GM19452 (cell line): ENCODE data around the gene PDIA4.
"Not testable (repeated sequence)": the region's sequence is repeated elsewhere in the genome, so short reads cannot be mapped to it uniquely, and the experiment has no call there.

Experiments
- ATAC-seq: cut with Tn5 transposase; IDR thresholded peaks from one replicate; pipeline ENCODE4 v1.9.1; 2021; ENCODE audit not compliant: unreplicated experiment

The PDIA4 gene

GRCh38 chr7:149036676-149037075 is 8.4 kb upstream of the PDIA4 start:
- ATAC-seq, result no peak

- no peak for ATAC-seq
Observed at GRCh38 chr7:149031353-149031910, 3.1 kb upstream of the PDIA4 start.

- not testable (repeated sequence) for ATAC-seq
Observed at GRCh38 chr7:149030439-149030838, 2.1 kb upstream of the PDIA4 start.

GRCh38 chr7:149027611-149028345 is 527 bp downstream of the PDIA4 start:
- no peak for ATAC-seq

- ATAC-seq, result no peak
Observed at GRCh38 chr7:149027055-149027454, 1.2 kb downstream of the PDIA4 start.

GRCh38 chr7:149023662-149024061 is 4.6 kb downstream of the PDIA4 start:
- no peak for ATAC-seq

GRCh38 chr7:149022756-149023360 is 5.4 kb downstream of the PDIA4 start:
- ATAC-seq, result no peak

GRCh38 chr7:149021725-149022062 is 6.6 kb downstream of the PDIA4 start:
- ATAC-seq, result no peak

GRCh38 chr7:149020483-149020882 is 7.8 kb downstream of the PDIA4 start:
- ATAC-seq, result no peak

GRCh38 chr7:149016876-149017275 is 11.4 kb downstream of the PDIA4 start:
- ATAC-seq, result no peak

GRCh38 chr7:149014309-149014708 is 14.0 kb downstream of the PDIA4 start:
- no peak for ATAC-seq

- no peak for ATAC-seq
Observed at GRCh38 chr7:149013876-149014275, 14.4 kb downstream of the PDIA4 start.

- not testable (repeated sequence) for ATAC-seq
Observed at GRCh38 chr7:149012730-149013129, 15.6 kb downstream of the PDIA4 start.

GRCh38 chr7:149011491-149011890 is 16.8 kb downstream of the PDIA4 start:
- no peak for ATAC-seq

GRCh38 chr7:149010451-149010850 is 17.9 kb downstream of the PDIA4 start:
- ATAC-seq, result no peak

GRCh38 chr7:149009527-149009926 is 18.8 kb downstream of the PDIA4 start:
- no peak for ATAC-seq

GRCh38 chr7:149007611-149008010 is 20.7 kb downstream of the PDIA4 start:
- ATAC-seq, result no peak

GRCh38 chr7:149007146-149007545 is 21.2 kb downstream of the PDIA4 start:
- ATAC-seq, result no peak

GRCh38 chr7:149006345-149006725 is 22.0 kb downstream of the PDIA4 start:
- no peak for ATAC-seq

GRCh38 chr7:149005427-149006344 is 22.6 kb downstream of the PDIA4 start:
- ATAC-seq, result peak; percentile 80
